Tibial nerve (tissue), 4 donors: ENCODE results near the gene CDC25A.

Experiments
- CTCF ChIP-seq, 5 experiments: fragments of 200-600 bp in 3 of 5; fragments of 450-650 bp in 2 of 5; sonication (generic) in 3 of 5; IDR thresholded peaks; one replicate each; pipeline ENCODE4 v1.5.1; 2016 to 2019; ENCODE audit warnings: antibody characterized with exemption in 5 of 5, mild to moderate bottlenecking in 3 of 5, moderate library complexity in 2 of 5
- EP300 ChIP-seq, 2 donors: sonication (generic); formaldehyde crosslinking; IDR thresholded peaks; one replicate each; pipeline ENCODE4 v1.6.1; 2017; ENCODE audit warnings: antibody characterized with exemption in 2 of 2, mild to moderate bottlenecking in 1 of 2
- POLR2A ChIP-seq, 2 donors: fragments of 450-650 bp; IDR thresholded peaks; one replicate each; pipeline ENCODE4 v1.6.1; 2017; ENCODE audit warnings: antibody characterized with exemption in 2 of 2, mild to moderate bottlenecking in 2 of 2, moderate library complexity in 2 of 2

DNA sequence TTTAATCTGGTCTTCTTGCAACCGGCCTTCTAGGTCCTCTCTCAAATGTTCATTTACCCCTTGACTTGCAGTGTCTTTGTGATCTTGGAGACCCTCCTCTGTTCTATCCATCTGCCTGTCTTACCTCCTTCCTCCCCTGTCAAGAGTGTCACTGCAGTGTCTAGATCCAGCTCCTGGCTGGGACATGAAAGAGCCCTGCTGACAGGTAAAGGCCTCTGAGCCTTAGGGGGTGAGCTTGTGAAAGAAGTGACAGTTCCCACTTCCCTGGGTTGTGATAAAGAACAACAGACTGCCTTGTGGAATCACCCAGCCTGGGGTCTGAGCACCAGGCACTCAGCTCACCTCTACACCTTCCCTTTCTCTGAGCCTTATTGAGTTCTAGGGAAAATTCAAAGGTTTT is 68.0 kb downstream of the CDC25A start:
- TF ChIP-seq CTCF (IDR thresholded peaks at IDR 0.05) (no peak), POLR2A (IDR thresholded peaks at IDR 0.05) (no peak), EP300 (IDR thresholded peaks at IDR 0.05) (no peak)
